HepG2 (cell line): Measurements from ENCODE around the gene PRRC2A. TPM values are rescaled to one million over a fixed set of nuclear protein-coding genes. Genes with fewer than 3 reads are reported as not detected.

Experiments used
- ATAC-seq: fragments of 200-7000 bp; cut with Tn5 transposase; 3 replicates; pipeline ENCODE4 v1.9.1; 2020; ENCODE audit warnings: mild to moderate bottlenecking, moderate library complexity
- BruUV-seq: library from RNA; stranded (reverse); fragments of 400-500 nt; replicated peaks from 2 replicates; lab custom pipeline; 2021; lab: Mats Ljungman, UMichigan
- CTCF ChIA-PET: fragments of 300-600 bp; formaldehyde crosslinking; extraction: SDS; loops from one replicate; lab custom pipeline; 2021; ENCODE audit warnings: low total read pairs, inconsistent platforms, low intra/inter-chr PET ratio; lab: Yijun Ruan, JAX
- POLR2A ChIA-PET: fragments of 350-600 bp; sonication (Branson Sonifier 250); formaldehyde crosslinking; loops from one replicate; lab custom pipeline; 2020; ENCODE audit warnings: antibody characterized with exemption, inconsistent platforms; lab: Yijun Ruan, JAX
- DNase-seq: peaks from one replicate; pipeline ENCODE4 v3.0.0-alpha.2; 2015; ENCODE audit warnings: low spot score
- FAIRE-seq: peaks from 3 replicates; lab custom pipeline; 2011; peaks lifted over from hg19 to GRCh38; lab: Jason Lieb, UNC
- H2AFZ ChIP-seq: one replicate; pipeline ENCODE4 v1.6.1; 2011; ENCODE audit warnings: low read length, inconsistent platforms
- H3K27ac ChIP-seq: fragments of 300-600 bp; 3 replicates; pipeline ENCODE4 v1.8.0; 2011; ENCODE audit warnings: mixed run types, mild to moderate bottlenecking, mixed read lengths, low read length, inconsistent platforms; ENCODE audit not compliant: insufficient read depth; ENCODE audit errors: extremely low read length
- H3K27me3 ChIP-seq, 2 experiments: fragments of 200-600 bp in 1 of 2; 2 replicates in 1 of 2; 3 replicates in 1 of 2; pipeline versions ENCODE4 v1.6.0 to v1.8.0; 2011; ENCODE audit warnings: low read length in 2 of 2, mild to moderate bottlenecking in 2 of 2, moderate library complexity in 2 of 2, inconsistent platforms in 1 of 2; ENCODE audit not compliant: insufficient read depth in 2 of 2, control insufficient read depth in 1 of 2
- H3K36me3 ChIP-seq, 2 experiments: fragments of 200-600 bp in 1 of 2; replicated peaks in 1 of 2; 2 replicates in 1 of 2; 3 replicates in 1 of 2; pipeline versions ENCODE4 v1.5.1 to v1.8.0; 2011; ENCODE audit warnings: low read length in 2 of 2, inconsistent platforms in 1 of 2; ENCODE audit not compliant: insufficient read depth in 2 of 2, control insufficient read depth in 1 of 2
- H3K4me1 ChIP-seq: 2 replicates; pipeline ENCODE4 v1.5.1; 2012; ENCODE audit warnings: low read length, inconsistent platforms; ENCODE audit not compliant: insufficient read depth
- H3K4me2 ChIP-seq: 2 replicates; pipeline ENCODE4 v1.6.0; 2011; ENCODE audit warnings: low read depth, low read length, inconsistent platforms
- H3K4me3 ChIP-seq, 3 experiments: fragments of 200-600 bp in 1 of 3; sonication (generic), shearing (Covaris generic) in 1 of 3; replicated peaks in 1 of 3; 2 replicates each; pipeline ENCODE4 v1.5.1; 2011 to 2016; ENCODE audit warnings: low read length in 3 of 3, inconsistent platforms in 2 of 3, low read depth in 2 of 3, mild to moderate bottlenecking in 2 of 3, control low read depth in 1 of 3, mixed read lengths in 1 of 3; ENCODE audit not compliant: insufficient read depth in 1 of 3
- H3K79me2 ChIP-seq: one replicate; pipeline ENCODE4 v1.6.1; 2011; ENCODE audit warnings: low read length, inconsistent platforms; ENCODE audit not compliant: insufficient read depth
- H3K9ac ChIP-seq: 2 replicates; pipeline ENCODE4 v1.6.0; 2011; ENCODE audit warnings: mild to moderate bottlenecking, low read depth, low read length, inconsistent platforms; ENCODE audit not compliant: insufficient read depth
- H3K9me3 ChIP-seq: 2 replicates; pipeline ENCODE4 v1.5.1; 2012; ENCODE audit warnings: mild to moderate bottlenecking, low read length
- H4K20me1 ChIP-seq: 2 replicates; pipeline ENCODE4 v1.6.0; 2011; ENCODE audit warnings: inconsistent platforms, mild to moderate bottlenecking, low read length, moderate library complexity; ENCODE audit not compliant: insufficient read depth
- FOXJ3 ChIP-seq: sonication (generic); formaldehyde crosslinking; IDR thresholded peaks from 2 replicates; pipeline ENCODE4 v1.4.0; 2020; ENCODE audit warnings: missing genetic modification reagents, mild to moderate bottlenecking, borderline replicate concordance
- GLI4 ChIP-seq: sonication (generic); formaldehyde crosslinking; IDR thresholded peaks from 2 replicates; pipeline ENCODE4 v1.5.1; 2020; ENCODE audit warnings: missing genetic modification reagents, mild to moderate bottlenecking, moderate library complexity, borderline replicate concordance
- PITX1 ChIP-seq: sonication (generic); formaldehyde crosslinking; IDR thresholded peaks from 2 replicates; pipeline ENCODE4 v1.5.1; 2020; ENCODE audit warnings: mild to moderate bottlenecking, missing genetic modification reagents
- PRDM10 ChIP-seq: sonication (generic); formaldehyde crosslinking; IDR thresholded peaks from 2 replicates; pipeline ENCODE4 v1.4.0; 2020; ENCODE audit warnings: low read depth, missing genetic modification reagents
- ZBTB7A ChIP-seq: sonication (generic); formaldehyde crosslinking; IDR thresholded peaks from 2 replicates; pipeline ENCODE4 v1.8.0; 2022; ENCODE audit warnings: mild to moderate bottlenecking, missing genetic modification reagents
- ZNF263 ChIP-seq: sonication (generic); formaldehyde crosslinking; IDR thresholded peaks from 2 replicates; pipeline ENCODE4 v1.4.0; 2020; ENCODE audit warnings: missing genetic modification reagents
- ZNF451 ChIP-seq: sonication (generic); formaldehyde crosslinking; IDR thresholded peaks from 2 replicates; pipeline ENCODE4 v1.5.0; 2020; ENCODE audit warnings: mild to moderate bottlenecking, missing genetic modification reagents
- WGBS: methylation state at CpG from one replicate; pipeline ENCODE4 v1.1.6; 2017; ENCODE audit warnings: low lambda C conversion rate; 5-methylcytosine and 5-hydroxymethylcytosine counted together
- in situ Hi-C: cut with HindIII; loops from 2 replicates; pipeline ENCODE4 v1.10.0; 2017; ENCODE audit warnings: low pct_unique_long_range_greater_than_20kb; ENCODE audit not compliant: extremely low pct_ligation_motif_present
- intact Hi-C: fragments of 100-400 bp; cut with micrococcal nuclease; formaldehyde crosslinking; loops from one replicate; pipeline ENCODE4 v1.10.0; 2022; ENCODE audit not compliant: unreplicated experiment
- polyA plus RNA-seq, 8 experiments: library from polyadenylated mRNA; depleted of rRNA in 3 of 8; stranded (reverse) in 7 of 8; unstranded in 1 of 8; fragments of >200 nt; fragmentation: Illumina TruSeq in 4 of 8; extraction: Trizol in 4 of 8; gene quantifications; 2 replicates each; pipeline versions ENCODE4 v1.2.1 to v1.2.3, GENCODE V29; 2011 to 2016; ENCODE audit warnings: low read depth in 4 of 8, missing spikeins in 1 of 8, mixed read lengths in 1 of 8; ENCODE audit not compliant: insufficient read depth in 1 of 8
- total RNA-seq, 5 experiments: library from RNA; depleted of rRNA; stranded (reverse); fragments of >200 nt; fragmentation: Illumina TruSeq; extraction: Trizol; gene quantifications; 2 replicates each; pipeline ENCODE4 v1.2.3, GENCODE V29; 2016; ENCODE audit warnings: low read depth in 1 of 5

Gene PRRC2A
- total and polyA plus RNA-seq, 2 of the 13 experiments (the other 11 are each of a cell fraction or from before 2014, with no cell fraction given): 38.9 to 47.4 TPM

GRCh38 chr6:31581434-31582229, 38.9 kb upstream of the PRRC2A start (continued):
- TF ChIP-seq PRDM10 (CRISPR knock-in tag) (no peak), ZBTB7A (CRISPR knock-in tag) (no peak), FOXJ3 (CRISPR knock-in tag) (0 out of 2 replicates have a peak, but pooled peaks have one; percentile 11)

GRCh38 chr6:31582230-31582643, 38.3 kb upstream of the PRRC2A start, which contains the start of gene LTB:
TSS of gene LTB (minus strand) at chr6:31582424. CDS start at chr6:31582417, 7 bp downstream.
- ATAC-seq (peak; percentile 53), FAIRE-seq (no peak), DNase-seq (no peak)
- in situ Hi-C loops (no loop called here), intact Hi-C loops (loop anchor here (1.0 to 5.0 kb wide), 2 partner anchors 21 to 35 kb away; partner anchors contain the start of genes ATP6V1G2 and NFKBIL1)
- peak within 1 kb of the TSS; percentile 99 for H3K4me2 ChIP-seq
- 28% methylated on average over 3 of the region's 3 CpGs for WGBS
- TF ChIP-seq ZNF263 (CRISPR knock-in tag): peak; percentile 50; the same call in 1 of the 2 replicates
- TF ChIP-seq GLI4 (CRISPR knock-in tag): no peak
- 0 out of 2 replicates have a peak, but pooled peaks have one; percentile 29 for TF ChIP-seq ZNF451 (CRISPR knock-in tag)
- 0 out of 2 replicates have a peak, but pooled peaks have one; percentile 1 for TF ChIP-seq PITX1
- BruUV-seq: no TSS peak
- POLR2A ChIA-PET: interaction anchor here (1.0 to 2.8 kb wide), 4 partner anchors 16 to 245 kb away, joined by 3 to 15 read pairs (median 3); partner anchors contain the start of genes DDX39B and HSPA1B
- CTCF ChIA-PET: interaction anchor here (3.2 kb wide), 1 partner anchor 16 kb away, joined by 35 read pairs; no protein-coding TSS in a partner anchor
- H3K36me3 ChIP-seq: no peaks in the 10 kb centered on the region
- peak within 1 kb of the TSS; percentile 65 for H3K9ac ChIP-seq
- peak within 1 kb of the TSS; percentile 64 for H2AFZ ChIP-seq
- H3K27me3 ChIP-seq: peaks cover 7 to 64% of the 10 kb centered on the region in 2 experiments; a peak in 4 of 5 replicates
- no peaks in the 10 kb centered on the region for H3K9me3 ChIP-seq
- H4K20me1 ChIP-seq: no peaks in the 10 kb centered on the region
- no peaks in the 10 kb centered on the region for H3K79me2 ChIP-seq
- peak within 1 kb of the TSS; percentile 67 to 88 (median 78) for H3K4me3 ChIP-seq
- peaks cover 25% of the 10 kb centered on the region for H3K4me1 ChIP-seq
- H3K27ac ChIP-seq: no peak within 1 kb of the TSS
